OCI-LY7 (cell line): ENCODE data around the gene M6PR. TPM values are rescaled to one million over a fixed set of nuclear protein-coding genes. Genes with fewer than 3 reads are reported as not detected.

Experiments used
- BruUV-seq: library from RNA; stranded (reverse); fragments of 400-500 nt; replicated peaks from 2 replicates; lab custom pipeline; 2021; lab: Mats Ljungman, UMichigan
- CTCF ChIA-PET: fragments of 300-600 bp; sonication (Branson Sonifier 250); formaldehyde crosslinking; loops from one replicate; lab custom pipeline; 2022; ENCODE audit warnings: antibody characterized with exemption; ENCODE audit not compliant: unreplicated experiment; lab: Charles Lee
- POLR2A ChIA-PET: fragments of 300-600 bp; sonication (Branson Sonifier 250); formaldehyde crosslinking; loops from one replicate; lab custom pipeline; 2022; ENCODE audit warnings: antibody characterized with exemption; lab: Charles Lee
- DNase-seq: peaks from one replicate; pipeline ENCODE4 v3.0.0-alpha.2; 2015; ENCODE audit warnings: low spot score
- H2AFZ ChIP-seq: fragments of 200-600 bp; sonication (generic), shearing (Covaris generic); 2 replicates; pipeline ENCODE4 v1.6.1; 2014; ENCODE audit warnings: mild to moderate bottlenecking, antibody characterized with exemption, low read length, moderate library complexity
- H3K27ac ChIP-seq: fragments of 200-600 bp; sonication (generic); 2 replicates; pipeline ENCODE4 v1.5.1; 2014; ENCODE audit warnings: mixed run types, low read depth, mild to moderate bottlenecking, moderate library complexity, low read length, inconsistent platforms; ENCODE audit not compliant: poor library complexity, severe bottlenecking
- H3K36me3 ChIP-seq: fragments of 200-600 bp; sonication (generic); 2 replicates; pipeline ENCODE4 v1.6.1; 2014; ENCODE audit warnings: mild to moderate bottlenecking, antibody characterized with exemption, low read length, moderate library complexity, mixed read lengths; ENCODE audit not compliant: insufficient read depth
- H3K4me1 ChIP-seq: fragments of 200-600 bp; sonication (generic); 2 replicates; pipeline ENCODE4 v1.5.1; 2014; ENCODE audit warnings: mild to moderate bottlenecking, low read length; ENCODE audit not compliant: insufficient read depth, poor library complexity, severe bottlenecking
- H3K4me2 ChIP-seq: fragments of 200-600 bp; sonication (generic); 2 replicates; pipeline ENCODE4 v1.6.1; 2014; ENCODE audit warnings: mild to moderate bottlenecking, low read length
- H3K4me3 ChIP-seq: fragments of 200-600 bp; sonication (generic); 2 replicates; pipeline ENCODE4 v1.5.1; 2014; ENCODE audit warnings: mild to moderate bottlenecking, low read depth, low read length; ENCODE audit not compliant: poor library complexity, severe bottlenecking
- H3K79me2 ChIP-seq: fragments of 200-600 bp; sonication (generic); 2 replicates; pipeline ENCODE4 v1.6.1; 2016; ENCODE audit warnings: low read depth, mild to moderate bottlenecking, low read length, moderate library complexity, mixed read lengths; ENCODE audit not compliant: insufficient read depth
- H3K9me2 ChIP-seq: fragments of 200-600 bp; sonication (generic); 2 replicates; pipeline ENCODE4 v1.6.1; 2016; ENCODE audit warnings: mild to moderate bottlenecking, low read length, mixed read lengths; ENCODE audit not compliant: insufficient read depth
- H3K9me3 ChIP-seq: fragments of 200-600 bp; sonication (generic); 2 replicates; pipeline ENCODE4 v1.6.1; 2014; ENCODE audit warnings: mild to moderate bottlenecking, mixed run types, low read length, mixed read lengths
- H4K20me1 ChIP-seq: fragments of 200-600 bp; sonication (generic); 2 replicates; pipeline ENCODE4 v1.6.1; 2014; ENCODE audit warnings: mild to moderate bottlenecking, antibody characterized with exemption, low read length, moderate library complexity, mixed read lengths; ENCODE audit not compliant: insufficient read depth
- CTCF ChIP-seq: fragments of 200-600 bp; sonication (generic); conservative IDR thresholded peaks from 2 replicates; pipeline ENCODE4 v1.5.1; 2014; ENCODE audit warnings: mild to moderate bottlenecking, antibody characterized with exemption, low read length, moderate library complexity, mixed read lengths
- EZH2phosphoT487 ChIP-seq: fragments of 200-600 bp; sonication (generic); IDR thresholded peaks from 2 replicates; pipeline ENCODE4 v1.6.1; 2018; ENCODE audit warnings: low read depth, borderline replicate concordance, mild to moderate bottlenecking, mixed run types, antibody characterized with exemption, low read length, moderate library complexity, mixed read lengths
- intact Hi-C: fragments of 100-400 bp; cut with micrococcal nuclease; formaldehyde crosslinking; loops from one replicate; pipeline ENCODE4 v1.10.0; 2022; ENCODE audit not compliant: unreplicated experiment
- total RNA-seq, 2 experiments: library from RNA; depleted of rRNA in 1 of 2; stranded (reverse); fragments of >200 nt in 1 of 2; shearing (Covaris generic) in 1 of 2; gene quantifications; 2 replicates each; pipeline ENCODE4 v1.2.3, GENCODE V29; 2014 to 2022

The M6PR gene
- total RNA-seq, 2 experiments from 2014 or later: 108 to 144 TPM

GRCh38 chr12:8991371-8992345 lies 42.2 kb upstream of the M6PR start:
- TF ChIP-seq CTCF (no peak), EZH2phosphoT487 (no peak)
- Histone ChIP-seq H3K79me2 (no peaks in the 10 kb centered on the region), H4K20me1 (no peaks in the 10 kb centered on the region), H3K4me3 (no peak overlapping the region), H2AFZ (no peak overlapping the region), H3K27ac (no peak overlapping the region), H3K36me3 (no peaks in the 10 kb centered on the region), H3K4me2 (no peak overlapping the region), H3K9me3 (no peaks in the 10 kb centered on the region), H3K4me1 (peaks cover 5% of the 10 kb centered on the region), H3K9me2 (no peaks in the 10 kb centered on the region)
- no peak for DNase-seq
- no TSS peak for BruUV-seq
- intact Hi-C loops: no loop called here
- CTCF ChIA-PET: interaction anchor here (0.6 kb wide), 1 partner anchor 21 kb away, joined by 3 read pairs; no protein-coding TSS in a partner anchor
- POLR2A ChIA-PET: interaction anchor here (0.6 to 1.2 kb wide), 3 partner anchors 11 to 1227 kb away, joined by 3 read pairs; no protein-coding TSS in a partner anchor

DNA sequence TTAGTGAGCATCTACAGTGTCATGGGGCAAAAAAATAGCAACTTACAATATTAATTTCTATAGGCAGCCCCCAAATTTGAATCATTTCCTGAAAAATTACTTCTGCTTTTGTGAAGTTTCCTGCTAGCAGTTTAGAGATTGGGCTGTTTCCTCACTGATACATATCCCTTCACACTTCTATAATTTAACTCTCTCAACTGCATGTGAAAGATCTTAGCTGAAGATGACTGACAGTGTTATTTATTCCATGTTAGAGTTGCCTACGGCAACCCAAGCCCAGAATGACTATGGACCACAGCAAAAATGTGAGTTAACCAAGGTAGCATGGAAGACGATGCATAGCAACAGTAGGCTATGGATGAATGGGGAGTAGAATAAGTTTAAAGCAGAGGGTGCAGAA lies 40.0 kb upstream of the M6PR start, which contains the start of gene KLRG1:
Gene KLRG1 (plus strand): TSS at position 134 of the 400 bp plus-strand sequence. CDS start 90 bp downstream, at position 224.
- H3K4me1 ChIP-seq: peaks cover 5% of the 10 kb centered on the region
- H3K27ac ChIP-seq: no peak within 1 kb of the TSS
- H3K4me2 ChIP-seq: no peak within 1 kb of the TSS
- no peaks in the 10 kb centered on the region for H3K9me3 ChIP-seq
- H3K79me2 ChIP-seq: no peaks in the 10 kb centered on the region
- no peak for DNase-seq
- no TSS peak for BruUV-seq
- ChIA-PET POLR2A (interaction anchor here (0.6 kb wide), 1 partner anchor 118 kb away, joined by 4 read pairs; no protein-coding TSS in a partner anchor), CTCF (no interaction called here)
- H4K20me1 ChIP-seq: no peaks in the 10 kb centered on the region
- no peak within 1 kb of the TSS for H3K4me3 ChIP-seq
- no peaks in the 10 kb centered on the region for H3K36me3 ChIP-seq
- H3K9me2 ChIP-seq: no peaks in the 10 kb centered on the region
- intact Hi-C loops: no loop called here
- TF ChIP-seq CTCF: no peak
- no peak for TF ChIP-seq EZH2phosphoT487
- H2AFZ ChIP-seq: no peak within 1 kb of the TSS
